Kidney (tissue), 14 donors: Measurements from ENCODE around the gene KIF5C. TPM values are rescaled to one million over a fixed set of nuclear protein-coding genes. Genes with fewer than 3 reads are reported as not detected.

Experiments used
- DNase-seq, 5 donors: peaks; one replicate each; pipeline ENCODE4 v3.0.0-alpha.2; 2013 to 2020
- FAIRE-seq: peaks from 2 replicates; lab custom pipeline; 2012; peaks lifted over from hg19 to GRCh38; lab: Jason Lieb, UNC
- H3K27ac ChIP-seq, 2 donors: one replicate each; pipeline ENCODE4 v1.7.0; 2013; ENCODE audit warnings: low read depth in 2 of 2, low read length in 2 of 2, inconsistent platforms in 1 of 2
- H3K27me3 ChIP-seq: one replicate; pipeline ENCODE4 v1.7.1; 2013; ENCODE audit warnings: low read length, inconsistent platforms; ENCODE audit not compliant: control insufficient read depth, insufficient read depth
- H3K36me3 ChIP-seq, 3 donors: one replicate each; pipeline versions ENCODE4 v1.7.0 to v1.7.1; 2013; ENCODE audit warnings: low read length in 3 of 3, control low read depth in 1 of 3, inconsistent platforms in 1 of 3; ENCODE audit not compliant: insufficient read depth in 3 of 3, control insufficient read depth in 2 of 3
- H3K4me1 ChIP-seq, 3 donors: one replicate each; pipeline versions ENCODE4 v1.7.0 to v1.7.1; 2013; ENCODE audit warnings: low read length in 3 of 3, inconsistent platforms in 1 of 3, low read depth in 1 of 3; ENCODE audit not compliant: control insufficient read depth in 2 of 3, insufficient read depth in 2 of 3
- H3K4me3 ChIP-seq, 3 donors: one replicate each; pipeline versions ENCODE4 v1.7.0 to v1.8.1; 2013; ENCODE audit warnings: low read length in 3 of 3, control low read depth in 1 of 3, inconsistent platforms in 1 of 3
- H3K9ac ChIP-seq, 3 donors: one replicate each; pipeline versions ENCODE4 v1.7.0 to v1.7.1; 2013; ENCODE audit warnings: low read length in 3 of 3, control low read depth in 1 of 3, inconsistent platforms in 1 of 3
- H3K9me3 ChIP-seq, 3 donors: one replicate each; pipeline versions ENCODE4 v1.7.0 to v1.7.1; 2013; ENCODE audit warnings: low read length in 3 of 3, control low read depth in 1 of 3, inconsistent platforms in 1 of 3; ENCODE audit not compliant: control insufficient read depth in 2 of 3, insufficient read depth in 1 of 3
- CTCF ChIP-seq: IDR thresholded peaks from 3 replicates; pipeline ENCODE4 v1.5.1; 2012; ENCODE audit warnings: mild to moderate bottlenecking, moderate library complexity, borderline replicate concordance; ENCODE audit not compliant: insufficient read depth; ENCODE audit errors: extremely low read depth
- intact Hi-C: fragments of 100-400 bp; cut with DNase I; formaldehyde crosslinking; loops from one replicate; pipeline ENCODE4 v1.11.1; 2022
- polyA plus RNA-seq: library from polyadenylated mRNA; stranded (reverse); fragments of 350-450 nt; fragmentation: Illumina TruSeq; extraction: RNeasy Lipid Tissue Mini Kit (QIAGEN cat#74804); gene quantifications from one replicate; pipeline ENCODE4 v1.2.3, GENCODE V29; 2014; ENCODE audit warnings: low read depth, low replicate concordance; ENCODE audit not compliant: insufficient read depth
- total RNA-seq: library from RNA; stranded (reverse); fragmentation: NEBNext Ultra II Directional; extraction: Animal tissue kit (Norgen Biotek cat#: 25700); gene quantifications from one replicate; pipeline ENCODE4 v1.2.1, GENCODE V29; 2021
- donor health status: control.
- donor health status: control.
- donor health status: control.
- donor health status: control.
- donor health status: control.
- donor health status: DM: yes; HTN: yes; CAD: no.
- donor health status: Normal renal cell carcinoma (clear cell type).

KIF5C gene
- total and polyA plus RNA-seq, 2 donors from 2014 or later = 1.0 to 3.6 TPM

DNA sequence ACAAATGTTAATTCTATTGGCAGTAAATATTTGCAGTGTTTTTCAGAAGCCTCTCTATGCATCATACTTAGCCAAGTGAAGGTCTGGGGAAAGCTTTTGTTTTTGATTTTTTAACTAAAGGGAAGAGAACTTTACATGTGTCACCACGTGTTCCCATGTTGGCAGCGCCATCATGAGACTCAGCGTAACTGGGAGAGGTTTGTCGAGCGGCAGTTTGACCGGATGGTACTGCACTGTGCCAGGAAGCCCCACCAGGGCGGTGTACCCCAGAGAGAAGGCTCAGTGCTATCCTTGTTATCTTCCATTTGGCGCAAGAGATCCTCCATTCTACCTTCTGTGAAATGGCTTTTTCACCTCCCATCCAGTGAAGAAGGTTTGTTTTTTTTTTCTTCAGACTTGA is 38.5 kb downstream of the KIF5C start:
- DNase-seq (no peak), FAIRE-seq (no peak)
- Histone ChIP-seq H3K27me3 (no peaks in the 10 kb centered on the region), H3K36me3 (no peaks in the 10 kb centered on the region), H3K9me3 (peaks cover 0 to 2% (median 1%) of the 10 kb centered on the region in 3 donors), H3K4me1 (no peaks in the 10 kb centered on the region), H3K9ac (no peak overlapping the region), H3K27ac (no peak overlapping the region), H3K4me3 (no peak overlapping the region)
- intact Hi-C loops = no loop called here
- TF ChIP-seq CTCF = no peak

- no peak for FAIRE-seq
Measured at GRCh38 chr2:148914463-148914862, 39.4 kb downstream of the KIF5C start.

DNA sequence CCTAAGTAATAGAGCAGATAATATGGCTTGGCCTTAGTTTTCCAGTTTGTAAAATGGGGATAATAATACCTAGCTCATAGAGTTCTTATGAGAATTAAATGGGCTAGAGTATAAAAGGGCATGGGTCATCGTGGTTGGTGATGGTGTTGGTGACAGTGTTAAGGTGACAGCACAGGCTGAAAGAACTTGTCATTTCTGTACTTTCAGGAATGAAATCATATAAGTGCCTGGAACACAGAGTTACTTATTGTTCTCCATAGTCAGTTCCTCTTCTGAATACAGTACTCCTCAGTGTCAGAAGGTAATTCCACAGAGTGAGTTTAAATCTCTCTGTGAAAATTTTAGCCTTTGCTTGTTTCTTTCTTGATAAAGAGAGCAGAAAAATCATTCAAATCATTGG is 42.4 kb downstream of the KIF5C start:
- Histone ChIP-seq H3K27me3 (no peaks in the 10 kb centered on the region), H3K9ac (no peak overlapping the region), H3K36me3 (no peaks in the 10 kb centered on the region), H3K9me3 (peaks cover 1 to 7% (median 3%) of the 10 kb centered on the region in 3 donors), H3K4me1 (no peaks in the 10 kb centered on the region), H3K4me3 (no peak overlapping the region), H3K27ac (no peak overlapping the region)
- no peak for FAIRE-seq
- intact Hi-C loops = no loop called here
- no peak for DNase-seq
- no peak for TF ChIP-seq CTCF

More at GRCh38 chr2:148914463-148914862, 39.4 kb downstream of the KIF5C start:
- peaks cover 1 to 7% (median 3%) of the 10 kb centered on the region in 3 donors for H3K9me3 ChIP-seq
- H3K4me3 ChIP-seq = no peak overlapping the region
- no peaks in the 10 kb centered on the region for H3K4me1 ChIP-seq
- intact Hi-C loops = no loop called here
- no peak for DNase-seq
- no peak for TF ChIP-seq CTCF
- no peaks in the 10 kb centered on the region for H3K36me3 ChIP-seq
- no peaks in the 10 kb centered on the region for H3K27me3 ChIP-seq
- H3K9ac ChIP-seq = no peak overlapping the region
- no peak overlapping the region for H3K27ac ChIP-seq

DNA sequence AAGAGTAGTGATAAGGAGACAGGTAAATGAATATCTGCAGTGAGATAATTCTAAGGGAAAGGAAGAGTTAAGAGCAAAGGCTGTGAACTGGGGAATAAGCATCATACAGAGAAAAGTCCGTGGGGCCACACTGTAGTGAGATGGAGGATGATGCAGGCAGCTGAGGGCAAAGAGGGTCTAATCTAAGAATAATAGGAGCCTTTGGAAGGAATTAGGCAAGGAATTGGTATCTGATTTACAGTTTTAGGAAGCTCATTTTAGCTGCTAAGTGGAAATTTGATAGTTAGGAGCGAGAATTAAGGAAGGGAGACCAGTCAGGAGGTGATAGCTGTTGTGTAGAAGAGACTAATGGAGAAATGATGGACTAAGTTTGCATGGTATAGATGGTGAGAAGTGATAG is 43.5 kb downstream of the KIF5C start:
- no peak for DNase-seq
- Histone ChIP-seq H3K27ac (no peak overlapping the region), H3K36me3 (no peaks in the 10 kb centered on the region), H3K4me1 (no peaks in the 10 kb centered on the region), H3K4me3 (no peak overlapping the region), H3K9me3 (peaks cover 1 to 7% (median 3%) of the 10 kb centered on the region in 3 donors), H3K9ac (no peak overlapping the region), H3K27me3 (no peaks in the 10 kb centered on the region)
- no peak for FAIRE-seq
- intact Hi-C loops = no loop called here
- no peak for TF ChIP-seq CTCF
